ENCODE data around the gene KPTN.

GRCh38 chr19:47494729-47495128 lies 10.7 kb upstream of the KPTN start:
- TF ChIP-seq CTCF (CRISPR knock-in tag; IDR thresholded peaks at IDR 0.05) (no peak), KDM1A (CRISPR knock-in tag; IDR thresholded peaks at IDR 0.05) (no peak), RAD21 (CRISPR knock-in tag; IDR thresholded peaks at IDR 0.05) (no peak), PATZ1 (CRISPR knock-in tag; IDR thresholded peaks at IDR 0.05) (no peak), ZC3H4 (CRISPR knock-in tag; IDR thresholded peaks at IDR 0.05; ENCODE audit: borderline replicate concordance) (no peak), POLR2A (IDR thresholded peaks at IDR 0.05; ENCODE audit: insufficient read depth in 1 of 2, low read depth in 2 of 2, low read length in 2 of 2) (no peak), NBN (conservative IDR thresholded peaks at IDR 0.05) (no peak)
